Fibroblast of lung (primary cell): ENCODE data around the gene TMEM214.

Source experiments
- CTCF ChIP-seq, 2 donors: IDR thresholded peaks in 1 of 2; conservative IDR thresholded peaks in 1 of 2; 1 replicate in 1 of 2; 2 replicates in 1 of 2; pipeline ENCODE4 v1.5.1; 2011 to 2012; ENCODE audit warnings: low read length in 2 of 2, control low read depth in 1 of 2, inconsistent platforms in 1 of 2, low read depth in 1 of 2, mild to moderate bottlenecking in 1 of 2
- EZH2 ChIP-seq: IDR thresholded peaks from 2 replicates; pipeline ENCODE4 v1.5.1; 2012; ENCODE audit warnings: low read length, control low read depth, mild to moderate bottlenecking; ENCODE audit errors: missing control alignments

- TF ChIP-seq CTCF (conservative IDR thresholded peaks at IDR 0.05 in 1 of 2, IDR thresholded peaks at IDR 0.05 in 1 of 2; ENCODE audit: low read depth in 1 of 2, low read length in 2 of 2) (no peak), EZH2 (no peak)
Observed at GRCh38 chr2:27078267-27079194, 45.8 kb downstream of the TMEM214 start, which contains the start of gene EMILIN1.
